ENCODE results near the gene BLOC1S2. TPM values are rescaled to one million over a fixed set of nuclear protein-coding genes. Genes with fewer than 3 reads are reported as not detected.
A peak's percentile ranks its signal among the peaks of the same experiment; 100 is the strongest.

The BLOC1S2 gene
- 10 to 100 TPM; 21.1 to 33.8 TPM for total RNA-seq

GRCh38 chr10:100286051-100287033 lies at the start of gene BLOC1S2:
BLOC1S2 (minus strand) TSS chr10:100286680; CDS start chr10:100286659, 21 bp downstream.
- peak; percentile 73 for DNase-seq (ENCODE audit: low spot score)
- WGBS = 2% methylated on average over 60 of the region's 63 CpGs
- no peaks in the 10 kb centered on the region for H3K4me1 ChIP-seq (replicated peaks)
- H3K36me3 ChIP-seq = no peaks in the 10 kb centered on the region
- H3K27ac ChIP-seq = peak within 1 kb of the TSS; percentile 86 to 92
- TF ChIP-seq CTCF (IDR thresholded peaks at IDR 0.05) (peak in 3 of 4 experiments; percentile 20 to 45 (median 45)), POLR2AphosphoS5 (IDR thresholded peaks at IDR 0.05) (peak; percentile 90), POLR2A (IDR thresholded peaks at IDR 0.05) (peak; percentile 78)
- no peaks in the 10 kb centered on the region for H3K27me3 ChIP-seq (replicated peaks; ENCODE audit: insufficient read depth)
- intact Hi-C loops (cut with DNase I) = no loop called here
- H3K4me3 ChIP-seq = peak within 1 kb of the TSS; percentile 83 to 90
- H3K9me3 ChIP-seq = no peaks in the 10 kb centered on the region

GRCh38 chr10:100334762-100335161 lies 48.3 kb upstream of the BLOC1S2 start:
- intact Hi-C loops (cut with DNase I) = no loop called here
- no peak for DNase-seq (ENCODE audit: low spot score)
- Histone ChIP-seq H3K27me3 (replicated peaks; ENCODE audit: insufficient read depth) (peaks cover 7% of the 10 kb centered on the region), H3K9me3 (no peaks in the 10 kb centered on the region), H3K4me3 (no peak overlapping the region), H3K36me3 (no peaks in the 10 kb centered on the region), H3K4me1 (replicated peaks) (no peaks in the 10 kb centered on the region), H3K27ac (no peak overlapping the region)
- 88% methylated on average over 9 of the region's 9 CpGs for WGBS
- TF ChIP-seq POLR2A (IDR thresholded peaks at IDR 0.05) (no peak), POLR2AphosphoS5 (IDR thresholded peaks at IDR 0.05) (no peak), CTCF (IDR thresholded peaks at IDR 0.05) (no peak)

- TF ChIP-seq POLR2AphosphoS5 (IDR thresholded peaks at IDR 0.05) (no peak), POLR2A (IDR thresholded peaks at IDR 0.05) (no peak), CTCF (IDR thresholded peaks at IDR 0.05) (no peak)
- WGBS = 67% methylated on average over 2 of the region's 2 CpGs
- Histone ChIP-seq H3K36me3 (no peaks in the 10 kb centered on the region), H3K27me3 (replicated peaks; ENCODE audit: insufficient read depth) (peaks cover 7% of the 10 kb centered on the region), H3K27ac (no peak overlapping the region), H3K4me3 (no peak overlapping the region), H3K4me1 (replicated peaks) (no peaks in the 10 kb centered on the region), H3K9me3 (no peaks in the 10 kb centered on the region)
- intact Hi-C loops (cut with DNase I) = no loop called here
- DNase-seq (ENCODE audit: low spot score) = no peak
Observed at GRCh38 chr10:100333661-100334440, 47.4 kb upstream of the BLOC1S2 start.

- Histone ChIP-seq H3K9me3 (no peaks in the 10 kb centered on the region), H3K36me3 (no peaks in the 10 kb centered on the region), H3K4me3 (no peak overlapping the region), H3K27ac (no peak overlapping the region), H3K4me1 (replicated peaks) (no peaks in the 10 kb centered on the region), H3K27me3 (replicated peaks; ENCODE audit: insufficient read depth) (peaks cover 7% of the 10 kb centered on the region)
- no peak for TF ChIP-seq POLR2AphosphoS5 (IDR thresholded peaks at IDR 0.05)
- no peak for TF ChIP-seq CTCF (IDR thresholded peaks at IDR 0.05)
- no peak for TF ChIP-seq POLR2A (IDR thresholded peaks at IDR 0.05)
- 75% methylated on average over 4 of the region's 4 CpGs for WGBS
- intact Hi-C loops (cut with DNase I) = no loop called here
- no peak for DNase-seq (ENCODE audit: low spot score)
Observed at GRCh38 chr10:100333106-100333505, 46.6 kb upstream of the BLOC1S2 start.
